ENCODE measurements around the gene DDA1. TPM values are rescaled to one million over a fixed set of nuclear protein-coding genes. Genes with fewer than 3 reads are reported as not detected.
"Not testable (repeated sequence)": the region's sequence is repeated elsewhere in the genome, so short reads cannot be mapped to it uniquely, and the experiment has no call there.

The DDA1 gene
- total RNA-seq, 1 donor from 2014 or later = 10.0 TPM

- no peak for DNase-seq
Measured at GRCh38 chr19:17289489-17289888, 19.9 kb upstream of the DDA1 start.

GRCh38 chr19:17292301-17293074, 16.9 kb upstream of the DDA1 start:
- no peak for DNase-seq

GRCh38 chr19:17293605-17294004, 15.8 kb upstream of the DDA1 start:
- no peak for DNase-seq

GRCh38 chr19:17294051-17294891, 15.1 kb upstream of the DDA1 start:
- DNase-seq = no peak

- DNase-seq = not testable (repeated sequence)
Measured at GRCh38 chr19:17295551-17295950, 13.8 kb upstream of the DDA1 start.

GRCh38 chr19:17296273-17296672, 13.1 kb upstream of the DDA1 start:
- DNase-seq = no peak

- DNase-seq = no peak
Measured at GRCh38 chr19:17296976-17297375, 12.4 kb upstream of the DDA1 start.

GRCh38 chr19:17300992-17301619, 8.3 kb upstream of the DDA1 start:
- no peak for DNase-seq

- no peak for DNase-seq
Measured at GRCh38 chr19:17302391-17303166, 6.8 kb upstream of the DDA1 start.

- DNase-seq = peak; percentile 93
Measured at GRCh38 chr19:17303167-17303939, 6.0 kb upstream of the DDA1 start, which contains the start of gene ABHD8. TSS of gene ABHD8 (minus strand) at chr19:17303425. CDS start at chr19:17301616, 1,809 bp downstream.

GRCh38 chr19:17303940-17304267, 5.5 kb upstream of the DDA1 start:
- DNase-seq = no peak

GRCh38 chr19:17304386-17305215, 4.8 kb upstream of the DDA1 start:
- no peak for DNase-seq

GRCh38 chr19:17305216-17305516, 4.2 kb upstream of the DDA1 start:
- DNase-seq = no peak

GRCh38 chr19:17305517-17306284, 3.7 kb upstream of the DDA1 start, which contains the start of gene MRPL34:
TSS of gene MRPL34 (plus strand) at chr19:17305872. CDS start at chr19:17305893, 21 bp downstream.
- peak; percentile 95 for DNase-seq

GRCh38 chr19:17306285-17306714, 3.1 kb upstream of the DDA1 start:
- no peak for DNase-seq

GRCh38 chr19:17307876-17308377, 1.4 kb upstream of the DDA1 start:
- no peak for DNase-seq

- DNase-seq = no peak
Measured at GRCh38 chr19:17309965-17310461, 650 bp downstream of the DDA1 start.

GRCh38 chr19:17311455-17312188, 2.3 kb downstream of the DDA1 start:
- no peak for DNase-seq

Data from occipital lobe (tissue), 2 donors.